GM18526 (cell line): ENCODE results near the gene KCTD16.

Experiments
- POLR2A ChIP-seq: IDR thresholded peaks from 3 replicates; pipeline ENCODE4 v1.6.1; 2011; ENCODE audit not compliant: insufficient read length; ENCODE audit errors: extremely low read depth

The KCTD16 gene

DNA sequence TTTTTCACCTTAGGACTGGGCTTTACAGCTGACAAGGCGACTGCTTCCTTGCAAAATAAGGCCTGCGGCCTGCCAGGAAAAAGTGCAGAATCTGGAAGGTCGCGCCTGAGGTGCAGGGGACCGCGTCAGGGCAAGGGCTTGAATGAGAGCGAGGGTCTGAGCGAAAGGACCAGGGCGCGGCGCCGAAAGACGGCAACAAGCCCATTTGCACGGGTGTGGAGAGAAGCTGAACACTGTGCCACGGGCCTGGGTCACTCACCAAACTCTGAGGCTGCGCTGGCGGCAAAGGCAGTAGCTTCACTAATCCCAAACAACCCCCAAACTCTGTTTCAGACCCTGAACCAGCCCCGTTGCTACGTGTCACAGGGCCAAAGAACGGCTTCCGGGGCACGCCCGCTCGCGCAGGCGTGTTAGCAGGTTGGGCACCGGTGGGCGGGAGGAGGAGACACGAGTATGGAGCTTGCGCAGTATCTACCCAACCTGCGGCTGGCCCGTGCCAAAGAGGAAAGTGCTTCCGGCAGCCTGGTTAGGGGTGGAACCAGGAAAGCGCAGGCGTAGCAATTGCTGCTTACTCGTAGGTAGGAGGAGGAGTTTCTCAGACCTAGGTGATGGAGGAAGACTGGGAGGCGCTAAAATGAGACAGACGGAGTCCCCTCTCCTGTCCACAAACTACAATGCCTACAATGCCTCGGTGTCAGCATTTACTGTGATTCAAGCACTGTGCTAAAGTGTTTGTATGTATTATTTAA, at the start of gene KCTD16, which contains the start of gene YIPF5:
Gene KCTD16 (plus strand): TSS at position 598 of the 749 bp plus-strand sequence.
Gene YIPF5 (minus strand): TSS at position 384 of the 749 bp plus-strand sequence. CDS start 704 bp downstream, outside the sequence.
- TF ChIP-seq POLR2A, result peak; percentile 84

GRCh38 chr5:144121577-144121976, 49.1 kb upstream of the KCTD16 start:
- no peak for TF ChIP-seq POLR2A

- TF ChIP-seq POLR2A, result no peak
These were observed 48.6 kb upstream of the KCTD16 start for GRCh38 chr5:144122081-144122480.

DNA sequence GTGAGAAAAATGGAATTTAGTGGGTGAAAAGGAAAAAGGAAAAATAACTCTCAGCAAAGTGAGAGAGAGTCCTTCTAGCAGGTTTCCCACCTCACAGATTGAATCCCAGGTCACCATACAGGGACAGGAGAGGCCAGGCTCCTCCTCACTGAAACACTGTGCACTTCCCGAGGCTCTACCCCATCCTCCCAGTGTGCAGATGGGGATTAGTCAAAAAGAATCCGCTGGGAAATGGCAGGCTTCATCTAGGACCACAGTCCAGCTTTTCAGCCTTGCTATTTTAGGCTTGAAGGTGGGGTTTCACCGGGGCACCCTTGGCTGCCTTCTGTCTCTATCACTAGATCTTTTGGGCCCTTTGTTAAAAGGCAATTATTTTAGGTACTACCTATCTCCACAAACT, 48.0 kb upstream of the KCTD16 start:
- no peak for TF ChIP-seq POLR2A

DNA sequence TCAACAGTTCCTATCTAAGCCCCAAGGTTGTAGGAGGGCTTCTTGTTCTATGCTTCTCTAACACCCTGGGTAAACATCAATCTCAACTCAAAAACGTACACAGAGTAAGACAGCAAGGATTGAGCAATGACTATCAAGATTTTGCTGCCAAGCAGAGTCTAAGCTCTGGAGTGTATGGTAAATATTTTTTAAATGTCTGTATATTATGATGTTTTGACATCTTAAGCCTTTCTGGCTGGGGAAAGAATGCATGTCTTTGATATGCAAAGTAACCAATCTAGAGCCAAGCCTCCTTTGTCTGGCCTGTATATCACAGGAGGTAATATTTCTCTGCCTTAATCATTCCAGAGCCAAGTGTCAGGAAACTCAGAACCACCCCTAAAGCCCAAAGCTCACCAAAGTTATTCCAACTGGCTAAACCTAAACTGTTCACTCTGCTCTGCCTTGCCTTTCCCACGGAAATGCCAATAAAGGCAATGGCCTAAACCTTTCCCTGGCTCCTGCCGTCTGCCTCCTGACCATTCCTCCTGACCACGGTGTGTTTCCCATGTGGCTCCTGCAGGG, 45.4 kb upstream of the KCTD16 start:
- no peak for TF ChIP-seq POLR2A

DNA sequence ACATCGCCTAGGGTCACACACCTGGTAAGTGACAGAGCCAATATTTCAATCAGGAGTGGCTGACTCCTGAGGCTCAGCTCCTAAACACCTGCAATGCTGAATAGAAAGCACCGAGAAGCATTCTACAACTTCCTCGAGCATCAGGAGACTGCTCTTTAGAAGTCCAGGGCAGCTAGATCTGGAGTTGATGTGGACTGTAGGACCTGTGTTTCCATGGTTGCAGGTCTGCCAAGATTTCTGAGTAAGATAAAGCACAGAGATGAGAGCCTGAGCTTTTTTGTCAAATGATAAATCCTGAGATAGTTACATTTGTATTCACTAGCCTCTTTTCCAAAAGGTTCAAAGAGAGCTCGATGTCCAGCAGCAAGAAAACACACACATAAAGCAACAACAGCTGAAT, 44.0 kb upstream of the KCTD16 start:
- TF ChIP-seq POLR2A, result no peak

DNA sequence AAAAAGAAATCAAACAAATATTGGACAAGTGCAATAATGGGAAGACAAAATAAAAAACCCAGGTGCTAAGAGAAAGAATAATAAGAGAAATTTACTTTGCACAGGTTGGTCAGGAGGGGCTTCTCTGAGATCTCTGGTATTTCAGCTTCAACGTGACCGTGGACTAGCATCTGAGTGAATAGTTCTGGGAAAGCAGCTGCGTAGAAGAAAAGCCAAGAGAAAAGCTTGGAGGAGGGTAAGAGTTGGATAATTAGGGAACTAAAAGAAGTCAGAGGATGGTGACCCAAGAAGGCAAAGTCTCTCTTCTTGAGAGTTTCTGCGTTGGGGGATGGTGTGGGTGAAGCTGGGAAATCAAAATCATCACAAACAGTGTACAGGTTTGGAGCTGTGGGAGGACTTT, 41.8 kb upstream of the KCTD16 start:
- TF ChIP-seq POLR2A, result no peak

DNA sequence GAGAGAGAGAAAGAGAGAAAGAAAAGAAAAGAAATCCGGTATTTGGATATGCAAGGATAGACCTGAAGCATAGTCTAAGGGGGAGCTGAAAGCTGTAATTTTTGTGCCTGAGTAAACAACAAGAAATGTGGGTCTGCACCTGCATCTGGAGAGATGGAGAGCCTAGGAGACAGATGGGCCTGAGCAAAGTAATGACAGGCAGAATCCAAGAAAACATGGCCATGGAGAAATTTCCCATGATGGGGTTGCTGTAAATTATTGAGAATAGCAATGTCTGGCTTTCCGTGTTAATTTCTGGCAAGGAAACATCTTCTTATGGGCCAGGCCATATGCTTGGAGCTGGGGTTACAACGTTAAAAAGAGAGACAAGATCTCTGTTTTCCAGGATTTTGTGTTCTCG, 40.4 kb upstream of the KCTD16 start:
- TF ChIP-seq POLR2A, result no peak

- TF ChIP-seq POLR2A, result no peak
These were observed 39.4 kb upstream of the KCTD16 start for GRCh38 chr5:144131261-144131660.

- no peak for TF ChIP-seq POLR2A
These were observed 37.5 kb upstream of the KCTD16 start for GRCh38 chr5:144133050-144133633.

- TF ChIP-seq POLR2A, result no peak
These were observed 36.4 kb upstream of the KCTD16 start for GRCh38 chr5:144134194-144134826.

GRCh38 chr5:144135113-144135762, 35.4 kb upstream of the KCTD16 start:
- no peak for TF ChIP-seq POLR2A

DNA sequence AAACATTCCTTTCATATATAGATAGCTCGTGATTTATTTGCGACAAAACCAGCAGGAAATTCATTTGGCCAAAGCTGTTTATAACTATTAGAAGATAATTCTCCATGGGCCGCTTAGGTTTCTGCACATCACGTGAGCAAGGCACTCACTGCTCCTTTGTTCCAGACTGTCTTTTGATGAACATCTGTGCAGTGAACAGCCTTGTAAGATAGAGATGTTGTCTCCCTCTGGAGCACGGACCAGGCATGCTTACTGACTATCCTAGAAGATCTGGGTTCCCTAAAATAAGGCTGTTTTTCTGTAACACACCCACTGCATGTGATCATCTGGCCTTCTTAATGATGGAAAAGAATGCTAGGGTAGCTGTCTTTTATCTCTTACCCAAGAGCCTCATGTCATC, 31.1 kb upstream of the KCTD16 start:
- no peak for TF ChIP-seq POLR2A

- no peak for TF ChIP-seq POLR2A
These were observed 29.1 kb upstream of the KCTD16 start for GRCh38 chr5:144141585-144141984.

DNA sequence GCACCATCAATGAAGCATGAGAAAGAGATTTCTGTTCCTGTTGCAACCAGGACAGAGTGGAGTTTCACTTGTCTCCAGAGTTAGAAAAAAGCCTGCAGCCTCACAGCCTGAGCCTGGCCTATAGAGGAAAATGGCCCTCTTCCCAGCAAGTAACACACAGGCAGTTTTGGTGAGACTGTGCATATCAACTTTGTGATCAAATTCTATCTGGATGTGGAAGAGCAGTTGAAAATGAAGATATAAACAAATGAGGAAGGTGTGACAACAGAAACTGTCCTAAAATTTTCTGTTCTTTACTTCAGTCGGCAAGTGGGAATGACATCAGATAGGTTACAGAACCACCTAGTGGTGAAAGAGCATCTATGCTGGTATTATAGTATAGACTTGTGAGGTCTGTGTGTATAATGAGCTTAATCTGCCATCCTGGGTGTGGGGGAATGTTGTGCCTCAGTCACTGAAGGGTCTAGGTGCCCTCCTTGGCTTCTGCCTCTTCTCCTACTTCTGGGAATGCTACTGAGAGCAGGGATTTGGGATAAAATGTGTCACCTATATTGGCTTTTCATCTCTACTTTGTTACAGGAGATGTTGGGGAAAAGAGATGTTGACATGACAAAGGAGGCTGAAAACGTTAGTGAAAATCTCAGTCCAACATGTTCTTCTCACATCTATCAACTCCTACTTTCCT, 28.4 kb upstream of the KCTD16 start:
- TF ChIP-seq POLR2A, result no peak

- TF ChIP-seq POLR2A, result no peak
These were observed 27.9 kb upstream of the KCTD16 start for GRCh38 chr5:144142824-144143162.

DNA sequence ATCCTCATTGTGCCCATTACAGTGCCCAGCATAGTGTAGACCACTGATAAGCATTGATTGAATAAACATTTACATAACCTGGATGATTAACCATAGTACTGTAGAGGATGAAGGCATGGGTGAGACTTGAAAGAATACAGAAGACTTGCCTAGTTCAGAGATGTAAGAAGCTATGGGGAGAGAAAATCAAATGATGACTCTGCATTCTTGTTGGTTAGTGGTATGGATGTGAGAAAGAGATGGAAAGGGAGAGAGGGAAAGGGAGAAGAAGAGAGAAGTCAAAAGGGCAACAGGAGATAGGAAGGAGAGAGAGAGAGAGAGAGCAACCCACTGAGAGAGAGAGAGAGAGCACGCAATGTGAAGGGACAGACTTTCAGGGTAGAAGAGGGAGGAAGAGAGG, 27.0 kb upstream of the KCTD16 start:
- TF ChIP-seq POLR2A, result no peak
